Measurements from ENCODE around the gene SLC25A3.
"Not testable (repeated sequence)": the region's sequence is repeated elsewhere in the genome, so short reads cannot be mapped to it uniquely, and the experiment has no call there.

Gene SLC25A3

DNA sequence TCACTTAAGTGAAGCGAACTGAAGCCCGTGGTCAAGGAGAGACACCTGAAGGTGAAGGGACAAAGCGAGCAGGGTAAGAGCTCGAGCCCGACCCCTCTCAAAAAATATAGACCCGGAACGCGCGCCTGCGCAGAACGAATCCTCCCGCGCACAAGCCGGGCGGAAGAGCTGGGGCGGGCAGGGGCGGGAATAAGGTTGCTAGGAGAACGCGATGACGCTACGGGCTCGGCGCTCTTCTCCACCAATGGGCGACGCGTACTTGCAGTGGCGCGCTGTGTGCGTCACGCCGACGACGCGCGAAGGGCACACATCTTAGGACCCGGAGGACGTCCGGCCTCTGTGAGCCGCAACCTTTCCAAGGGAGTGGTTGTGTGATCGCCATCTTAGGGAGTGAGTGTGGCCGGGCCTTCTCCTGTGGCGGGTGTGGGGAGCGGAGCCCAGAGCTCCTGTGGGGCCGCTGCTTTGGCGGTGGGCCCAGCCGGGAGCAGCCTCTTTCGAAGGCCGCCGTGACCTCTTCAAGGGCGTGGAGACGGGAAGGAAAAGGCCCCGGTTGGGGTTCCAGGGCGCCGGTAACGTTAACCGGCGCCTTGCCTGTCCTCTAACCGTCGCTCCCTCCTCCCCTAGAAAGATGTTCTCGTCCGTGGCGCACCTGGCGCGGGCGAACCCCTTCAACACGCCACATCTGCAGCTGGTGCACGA, at the start of gene SLC25A3:
SLC25A3 (plus strand) TSS at position 336 of the 699 bp plus-strand sequence; CDS start at position 629, 293 bp downstream.
- DNase-seq: peak; percentile 97

DNA sequence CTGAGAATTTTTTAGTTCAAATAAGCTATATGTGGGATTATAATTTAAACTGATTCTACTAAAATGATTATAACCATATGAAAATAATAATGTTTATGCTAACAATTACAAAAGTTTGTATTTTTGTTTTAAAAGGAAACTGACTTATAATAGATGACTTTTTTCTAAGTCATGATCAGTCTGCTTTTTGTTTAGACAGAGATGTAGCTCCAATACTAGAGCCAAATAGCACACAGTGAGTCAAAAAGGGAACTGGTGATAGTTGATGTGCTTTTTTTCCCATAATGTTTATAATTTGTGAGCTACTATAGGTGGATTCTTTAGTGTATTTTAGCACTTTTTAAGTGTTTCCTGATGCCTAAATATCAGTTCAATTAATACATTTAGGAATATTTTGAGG, 49.8 kb upstream of the SLC25A3 start:
- DNase-seq: no peak

DNA sequence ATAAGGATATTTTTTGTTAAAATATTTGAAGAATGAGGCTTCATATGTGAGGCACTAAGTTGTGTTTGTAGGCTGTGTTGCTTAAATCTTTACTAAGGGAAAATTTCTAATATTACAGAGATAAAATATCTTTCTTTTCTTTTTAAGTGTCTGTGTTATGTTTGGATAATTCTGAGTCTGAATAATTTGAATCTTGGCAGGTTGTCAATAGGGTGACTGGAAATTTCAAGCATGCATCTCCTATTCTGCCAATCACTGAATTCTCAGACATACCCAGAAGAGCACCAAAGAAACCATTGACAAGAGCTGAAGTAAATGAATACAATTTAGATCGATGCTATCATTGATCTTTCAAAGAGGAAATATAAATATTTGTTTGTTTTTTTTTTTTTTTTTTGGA, 48.7 kb upstream of the SLC25A3 start:
- no peak for DNase-seq

DNA sequence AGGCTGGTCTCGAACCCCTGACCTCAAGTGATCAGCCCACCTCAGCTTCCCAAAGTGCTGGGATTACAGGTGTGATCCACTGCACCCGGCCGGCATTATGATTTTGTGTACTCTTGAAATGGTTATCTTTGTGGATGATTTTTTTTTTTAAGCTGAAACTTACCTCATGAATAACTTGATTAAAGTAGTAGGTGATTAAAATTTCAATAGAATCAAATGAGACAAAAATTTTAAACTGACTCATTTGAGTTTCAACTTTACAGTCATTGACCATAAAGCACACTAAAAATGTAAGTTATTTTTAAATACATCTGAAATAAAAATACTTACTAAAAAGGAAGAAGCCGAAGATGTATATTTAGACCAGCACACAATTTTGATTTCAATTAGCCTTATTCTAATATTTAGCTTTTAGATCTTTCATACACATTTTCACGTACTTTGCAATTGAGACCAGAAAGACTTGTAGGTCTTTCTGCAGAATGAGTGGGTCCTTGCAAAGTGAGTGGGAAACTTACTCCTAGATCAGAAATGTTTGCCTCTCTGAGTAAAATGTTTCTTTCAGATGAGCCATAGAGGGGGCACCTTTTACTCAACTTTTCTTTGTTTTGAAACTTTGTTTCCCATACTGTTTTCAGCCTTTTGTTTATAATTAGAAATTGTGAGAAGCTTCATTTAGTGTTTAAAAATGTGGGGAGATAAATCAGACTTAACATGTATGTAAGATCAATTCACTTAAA, 43.9 kb upstream of the SLC25A3 start:
- no peak for DNase-seq

DNA sequence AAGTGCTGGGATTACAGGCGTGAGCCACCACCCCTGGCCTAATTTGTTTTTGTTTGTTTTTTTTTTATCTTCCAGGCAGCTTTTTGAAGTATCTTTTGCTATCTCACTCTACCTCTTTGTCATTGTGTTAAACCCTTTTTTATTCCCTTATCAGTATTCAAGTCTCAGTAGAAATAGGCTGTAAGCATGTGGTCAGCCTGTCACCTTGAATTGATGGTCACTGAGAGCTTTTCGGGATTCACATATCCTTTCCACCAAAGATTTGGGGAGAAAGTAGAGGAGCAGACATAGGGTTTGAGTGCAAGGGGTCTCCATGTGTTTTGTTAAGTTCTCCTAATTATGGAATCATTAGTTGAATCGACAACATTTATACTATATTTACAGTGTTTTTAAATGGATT, 41.7 kb upstream of the SLC25A3 start:
- no peak for DNase-seq

DNA sequence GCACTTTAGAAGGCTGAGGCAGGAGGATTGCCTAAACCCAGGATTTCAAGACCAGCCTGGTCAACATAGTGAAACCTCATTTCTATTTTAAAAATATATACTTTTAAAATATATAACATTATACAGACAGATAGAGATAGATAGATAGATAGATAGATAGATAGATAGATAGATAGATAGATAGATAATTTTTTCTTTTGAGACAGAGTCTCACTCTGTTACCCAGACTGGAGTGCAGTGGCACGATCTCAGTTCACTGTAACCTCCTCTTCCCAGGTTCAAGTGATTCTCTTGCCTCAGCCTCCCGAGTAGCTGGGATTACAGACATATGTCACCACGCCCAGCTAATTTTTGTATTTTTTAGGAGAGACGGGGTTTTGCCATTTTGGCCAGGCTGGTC, 35.4 kb upstream of the SLC25A3 start:
- not testable (repeated sequence) for DNase-seq

DNA sequence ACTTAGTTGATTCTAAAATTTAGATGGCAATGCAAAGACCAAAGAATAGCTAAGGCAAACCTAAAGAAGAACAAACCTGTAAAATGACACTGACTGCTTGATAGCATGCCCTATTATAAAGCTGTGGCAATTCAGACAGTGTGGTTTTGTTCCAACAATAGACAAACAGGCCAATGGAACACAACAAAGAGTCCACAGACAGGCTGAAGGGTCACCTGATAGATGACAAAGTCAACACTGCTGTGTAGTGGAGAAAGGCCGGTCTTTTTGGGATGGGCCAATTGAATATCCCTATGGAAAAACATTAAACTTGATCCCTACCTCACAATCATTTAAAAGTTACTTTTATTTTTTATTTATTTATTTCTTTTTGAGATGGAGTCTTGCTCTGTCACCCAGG, 33.8 kb upstream of the SLC25A3 start:
- no peak for DNase-seq

DNA sequence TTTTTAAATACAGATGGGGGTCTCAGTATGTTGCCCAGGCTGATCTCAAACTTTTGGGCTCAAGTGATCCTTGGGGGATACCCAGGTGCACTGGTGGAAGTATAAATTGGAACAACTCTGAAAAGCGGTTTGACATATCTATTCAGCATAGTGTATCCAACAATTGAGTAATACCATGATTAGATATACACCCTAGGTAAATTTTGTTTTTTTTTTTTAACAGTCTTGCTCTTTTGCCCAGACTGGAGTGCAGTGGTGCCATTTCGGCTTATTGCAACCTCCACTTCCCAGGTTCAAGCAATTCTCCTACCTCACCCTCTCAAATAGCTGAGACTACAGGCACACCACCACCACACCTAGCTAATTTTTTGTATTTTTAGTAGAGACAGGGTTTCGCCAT, 31.6 kb upstream of the SLC25A3 start:
- no peak for DNase-seq

DNA sequence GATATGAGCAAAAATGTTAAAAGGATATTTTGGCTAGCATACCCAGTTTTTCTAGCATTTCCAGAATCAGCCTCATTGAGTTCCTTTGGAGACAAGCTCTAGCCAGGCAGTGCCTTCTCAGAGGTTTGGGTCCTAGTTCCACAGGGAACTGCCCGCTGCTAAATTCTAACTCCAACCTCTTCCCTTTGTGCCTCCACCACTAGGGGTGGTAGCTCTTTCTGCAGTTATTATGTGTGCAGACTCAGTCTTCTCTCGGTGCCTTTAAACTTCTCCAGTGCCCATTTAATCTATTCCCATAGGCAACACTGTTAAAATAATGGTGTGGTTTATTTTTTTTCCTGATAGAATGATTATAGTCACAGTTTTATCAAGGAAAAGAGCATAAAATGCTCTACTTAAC, 21.5 kb upstream of the SLC25A3 start:
- no peak for DNase-seq

DNA sequence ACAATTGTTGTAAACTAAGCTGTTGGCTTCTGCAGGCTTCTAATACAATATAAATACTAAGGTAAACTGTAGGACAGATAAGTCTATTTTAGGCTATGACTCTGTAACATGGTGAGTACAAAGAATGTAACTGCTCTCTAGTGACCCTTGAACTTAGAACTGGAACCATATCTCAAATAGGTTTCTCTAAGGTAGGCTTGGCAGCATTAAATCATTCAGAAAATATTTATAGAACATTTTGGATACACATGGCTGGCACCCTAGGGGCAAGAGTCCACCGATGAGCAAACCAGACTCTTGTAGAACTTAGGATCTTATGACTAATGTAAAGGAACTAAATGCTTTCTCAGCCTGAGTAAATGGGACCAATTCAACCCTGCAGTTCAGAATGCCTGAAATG, 19.4 kb upstream of the SLC25A3 start:
- no peak for DNase-seq

DNA sequence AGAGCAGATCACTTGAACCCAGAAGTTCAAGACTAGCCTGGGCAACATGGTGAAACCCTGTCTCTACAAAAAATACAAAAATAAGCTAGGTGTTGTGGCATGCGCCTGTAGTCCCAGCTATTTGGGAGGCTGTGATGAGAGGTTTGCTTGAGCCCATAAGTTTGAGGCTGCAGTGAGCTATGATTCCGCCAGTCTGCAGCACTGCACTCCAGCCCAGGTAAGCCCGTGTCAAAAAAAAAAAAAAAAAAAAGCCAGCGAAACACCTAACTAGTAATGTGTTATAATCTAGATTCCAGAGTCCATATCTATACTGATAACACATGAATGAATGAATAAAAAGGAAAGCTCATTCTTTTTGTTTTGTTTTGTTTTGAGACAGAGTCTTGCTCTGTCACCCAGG, 18.5 kb upstream of the SLC25A3 start:
- no peak for DNase-seq

DNA sequence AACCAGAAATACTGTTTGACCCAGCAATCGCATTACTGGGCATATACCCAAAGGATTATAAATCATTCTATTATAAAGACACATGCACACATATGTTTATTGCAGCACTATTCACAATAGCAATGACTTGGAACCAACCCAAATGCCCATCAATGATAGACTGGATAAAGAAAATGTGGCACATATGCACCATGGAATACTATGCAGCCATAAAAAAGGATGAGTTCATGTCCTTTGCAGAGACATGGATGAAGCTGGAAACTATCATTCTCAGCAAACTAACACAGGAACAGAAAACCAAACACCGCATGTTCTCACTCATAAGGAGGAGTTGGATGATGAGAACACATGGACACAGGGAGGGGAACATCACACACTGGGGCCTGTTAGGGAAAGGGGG, 16.7 kb upstream of the SLC25A3 start:
- not testable (repeated sequence) for DNase-seq

DNA sequence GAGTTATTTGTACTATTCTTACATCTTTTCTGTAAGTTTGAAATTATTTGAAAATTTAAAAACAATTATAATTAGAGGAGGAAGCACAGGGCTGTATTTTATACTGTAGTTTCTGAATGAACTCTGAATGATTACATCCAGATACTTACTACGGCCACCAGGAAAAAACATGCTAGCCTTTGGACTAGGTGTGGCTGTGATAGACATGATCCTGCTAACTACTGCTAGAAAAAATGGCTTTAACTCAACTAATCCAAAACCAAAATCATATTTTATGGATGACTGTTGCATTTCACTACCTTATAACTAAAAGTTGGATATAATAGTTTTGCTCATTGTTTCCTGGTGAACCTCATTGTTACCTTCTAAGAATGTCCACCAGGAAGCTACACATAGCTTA, 15.1 kb upstream of the SLC25A3 start:
- no peak for DNase-seq

DNA sequence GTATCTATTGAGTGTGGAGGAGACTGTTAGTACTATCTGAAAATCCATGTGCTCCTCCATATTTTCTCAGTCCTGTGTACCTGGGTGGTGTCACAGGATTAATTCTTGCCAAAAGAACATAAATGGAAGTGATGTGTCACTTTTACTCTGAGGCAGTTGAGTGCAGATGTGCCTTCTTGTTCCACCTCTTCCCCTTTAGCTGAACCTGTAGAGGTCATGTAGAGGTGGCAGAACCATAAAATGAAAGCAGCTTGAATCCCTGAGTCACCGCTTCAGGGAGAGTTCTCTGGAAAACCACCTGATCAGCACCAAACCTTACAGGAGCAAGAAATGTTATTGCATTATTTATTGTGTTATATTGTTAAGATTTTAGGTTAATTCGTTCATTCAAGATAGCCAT, 14.7 kb upstream of the SLC25A3 start:
- no peak for DNase-seq

DNA sequence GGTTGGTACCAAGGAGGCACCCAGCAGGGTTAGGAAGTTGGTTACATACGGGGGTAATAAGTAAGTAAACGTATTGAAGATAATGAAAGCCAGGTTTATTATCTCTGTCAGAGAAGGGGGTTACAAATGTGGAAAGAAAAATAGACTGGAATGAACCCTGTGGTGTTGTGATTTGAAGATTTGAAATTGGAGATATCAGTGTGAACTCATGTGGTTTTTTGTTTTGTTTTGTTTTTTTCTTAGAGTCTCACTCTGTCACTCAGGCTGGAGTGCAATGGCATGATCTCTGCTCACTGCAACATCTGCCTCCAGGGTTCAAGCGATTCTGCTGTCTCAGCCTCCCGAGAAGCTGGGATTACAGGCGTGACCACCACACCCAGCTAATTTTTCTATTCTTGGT, 14.1 kb upstream of the SLC25A3 start:
- DNase-seq: no peak

DNA sequence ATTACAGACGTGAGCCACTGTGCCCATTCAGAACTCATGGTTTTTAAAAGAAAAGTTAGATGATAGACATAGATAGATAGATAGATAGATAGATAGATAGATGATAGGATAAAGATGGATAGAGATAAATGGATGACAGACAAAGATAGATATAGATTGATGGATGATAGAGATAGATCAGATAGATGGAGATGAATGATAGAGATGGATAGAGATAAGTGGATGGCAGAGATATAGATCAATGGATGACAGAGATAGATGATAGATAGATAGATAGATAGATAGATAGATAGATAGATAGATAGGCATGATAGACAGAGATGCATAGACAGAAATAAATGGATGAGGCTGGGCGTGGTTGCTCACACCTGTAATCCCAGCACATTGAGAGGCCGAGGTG, 13.7 kb upstream of the SLC25A3 start:
- no peak for DNase-seq

DNA sequence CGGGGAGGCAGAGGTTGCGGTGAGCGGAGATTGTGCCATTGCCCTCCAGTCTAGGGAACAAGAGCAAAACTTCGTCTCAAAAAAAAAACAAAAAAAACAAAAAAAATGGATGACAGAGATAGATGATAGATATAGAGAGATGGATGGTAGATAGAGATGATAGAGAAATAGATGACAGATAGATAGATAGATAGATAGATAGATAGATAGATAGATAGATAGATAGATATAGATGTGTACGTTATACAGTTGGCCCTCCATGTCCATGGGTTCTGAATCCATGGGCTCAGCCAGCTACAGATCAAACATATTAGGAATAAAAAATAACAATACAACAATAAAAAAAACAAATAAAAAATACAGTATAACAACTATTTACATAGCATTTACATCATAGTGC, 12.8 kb upstream of the SLC25A3 start:
- no peak for DNase-seq

DNA sequence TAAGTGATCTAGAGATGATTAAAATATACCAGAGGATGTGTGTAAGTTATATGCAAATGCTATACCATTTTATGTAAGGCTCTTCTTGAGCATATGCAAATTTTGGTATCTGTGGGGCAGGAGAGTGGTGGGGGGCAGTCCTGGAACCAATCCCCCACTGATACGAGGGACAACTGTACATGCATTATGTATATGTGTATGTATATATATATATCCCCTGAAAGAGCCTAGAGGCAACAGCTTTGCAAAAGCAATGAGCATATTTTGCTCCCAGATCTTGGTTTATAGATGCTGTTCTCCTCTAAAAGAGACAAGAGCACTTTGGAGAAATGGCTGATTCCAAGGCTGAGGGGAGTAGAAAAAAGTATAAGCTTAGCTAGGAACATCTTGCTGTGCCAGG, 12.4 kb upstream of the SLC25A3 start:
- DNase-seq: no peak

DNA sequence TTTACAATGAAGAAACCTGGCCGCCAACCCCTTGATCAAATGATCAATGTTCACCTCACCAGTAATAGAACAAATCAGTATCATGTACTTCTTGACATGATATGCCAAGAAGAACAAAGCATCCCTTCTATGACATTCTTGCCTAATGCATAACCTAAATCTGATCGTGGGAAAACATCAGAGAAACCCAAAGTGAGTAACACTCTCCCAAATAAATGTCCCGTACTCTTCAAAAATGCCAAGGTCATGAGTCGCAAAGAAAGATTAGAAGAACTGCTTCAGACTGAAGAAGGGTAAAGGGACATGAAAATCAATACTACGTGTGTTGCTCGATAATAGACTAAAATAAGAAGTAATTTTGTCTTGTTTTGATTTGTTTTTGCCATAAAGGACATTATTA, 11.4 kb upstream of the SLC25A3 start:
- no peak for DNase-seq

DNA sequence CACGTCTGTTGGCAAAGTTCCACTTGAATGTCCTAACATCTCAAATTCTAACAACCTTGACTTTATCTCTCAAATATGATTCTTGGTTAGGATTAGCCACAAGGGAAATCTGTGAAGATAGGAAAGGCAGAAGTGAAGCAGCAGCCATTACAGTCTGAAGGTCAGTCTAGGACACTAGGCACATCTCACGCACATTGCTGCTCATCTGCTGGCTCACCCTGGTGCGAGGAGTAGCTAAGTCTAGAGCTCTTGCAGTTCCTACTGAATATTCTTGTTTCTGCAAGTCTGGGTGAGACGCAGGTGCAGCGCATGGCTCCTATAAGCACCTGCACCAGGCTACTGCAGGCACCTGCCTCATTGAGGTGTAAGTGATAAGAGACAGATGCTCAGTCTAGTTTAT, 6.4 kb upstream of the SLC25A3 start:
- DNase-seq: no peak

DNA sequence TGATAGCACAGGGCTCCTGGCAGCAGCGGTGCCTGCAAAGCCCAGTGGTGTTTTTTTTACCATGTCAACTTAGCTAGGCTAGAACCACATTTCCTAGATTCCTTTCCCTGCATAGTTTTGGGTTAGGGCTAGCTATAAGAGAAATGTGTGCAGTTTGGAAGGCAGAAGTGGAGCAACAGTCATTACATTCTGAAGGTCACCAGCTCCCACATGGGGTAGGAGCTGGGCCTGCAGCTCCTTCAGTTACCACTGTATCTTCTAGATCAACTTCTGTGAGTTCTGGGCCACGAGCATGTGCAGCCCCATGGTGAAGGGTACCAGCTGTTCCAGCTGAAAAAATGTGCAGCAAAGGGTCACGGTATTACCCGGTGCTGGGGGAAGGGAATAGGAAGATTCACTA, 2.3 kb upstream of the SLC25A3 start:
- DNase-seq: no peak

DNA sequence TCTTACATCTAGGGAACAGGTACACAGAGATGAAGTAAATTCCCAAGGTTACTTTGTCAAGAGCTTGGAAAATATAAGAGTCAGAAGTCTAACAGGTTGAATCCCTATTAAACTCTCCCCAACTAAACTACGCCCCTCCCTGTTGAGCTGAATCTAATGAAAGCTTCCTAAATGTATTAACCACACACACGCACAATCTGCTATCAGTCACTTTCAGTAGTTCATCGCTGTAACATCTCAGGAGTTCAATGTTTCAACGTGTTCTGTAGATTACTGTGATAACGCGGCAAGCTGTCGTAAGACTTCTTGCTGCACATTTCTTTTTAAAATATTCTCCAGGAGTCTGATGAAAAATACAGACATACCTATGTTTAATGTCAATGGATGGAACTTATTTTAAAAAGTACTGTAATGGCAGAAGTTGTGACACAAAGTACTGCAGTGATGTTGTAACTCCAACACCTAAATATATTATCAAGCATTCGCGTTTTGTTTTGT, 612 bp upstream of the SLC25A3 start:
- no peak for DNase-seq

DNA sequence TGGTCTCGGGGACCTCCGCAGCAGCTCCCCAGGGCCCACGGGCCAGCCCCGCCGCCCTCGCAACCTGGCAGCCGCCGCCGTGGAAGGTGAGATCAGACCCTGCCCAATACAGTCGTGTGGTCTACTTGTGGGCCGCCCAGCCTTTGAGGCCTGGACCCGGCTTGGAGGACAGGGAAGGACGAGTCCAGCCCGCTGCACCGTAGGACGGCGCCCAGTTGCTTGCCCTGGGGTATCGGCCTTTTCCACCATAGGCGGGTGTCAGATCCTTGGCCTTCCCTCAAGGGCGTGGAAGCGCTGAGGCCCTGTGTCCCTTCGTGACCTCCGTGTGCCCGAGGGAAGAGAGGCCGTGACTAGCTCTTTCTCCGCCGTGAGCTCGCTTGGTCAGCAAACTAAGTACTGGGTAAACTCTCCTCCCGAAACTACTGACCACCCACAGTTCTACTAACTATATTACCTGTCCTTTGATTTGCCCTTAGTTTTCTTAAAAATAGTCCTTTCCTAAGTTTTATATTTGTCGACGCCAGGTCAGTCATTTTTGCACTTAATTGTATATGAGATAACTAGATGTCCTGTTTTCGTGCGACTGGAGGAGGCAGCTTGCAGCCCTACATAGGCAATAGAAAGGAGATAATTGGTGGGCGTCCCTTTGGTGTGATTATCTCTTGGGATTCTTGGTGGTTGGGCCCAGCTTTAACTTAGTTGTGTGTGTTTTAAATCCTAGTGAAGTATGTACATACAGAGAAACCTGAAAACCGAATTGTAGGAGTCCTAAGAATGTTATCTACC, 757 bp downstream of the SLC25A3 start:
- DNase-seq: no peak
